HEK293 (cell line): ENCODE data around the gene THRSP.

Experiments
- CTCF ChIA-PET: fragments of 350-600 bp; formaldehyde crosslinking; extraction: SDS; loops from one replicate; lab custom pipeline; 2021; ENCODE audit warnings: antibody characterized with exemption; lab: Yijun Ruan, JAX
- POLR2A ChIA-PET: fragments of 300-600 bp; formaldehyde crosslinking; extraction: SDS; loops from one replicate; lab custom pipeline; 2020; ENCODE audit warnings: antibody characterized with exemption, inconsistent platforms; lab: Yijun Ruan, JAX
- H3K27ac ChIP-seq: fragments of 200-500 bp; sonication (Bioruptor generic); 2 replicates; pipeline ENCODE4 v1.5.1; 2014; ENCODE audit warnings: low read depth, low read length, control low read depth, inconsistent platforms; ENCODE audit errors: extremely low read depth
- H3K36me3 ChIP-seq, 2 experiments: fragments of 200-500 bp in 1 of 2; sonication (Bioruptor generic) in 1 of 2; 1 replicate in 1 of 2; 2 replicates in 1 of 2; pipeline ENCODE4 v1.5.1; 2014 to 2017; ENCODE audit warnings: inconsistent platforms in 2 of 2, low read length in 2 of 2; ENCODE audit not compliant: control insufficient read depth in 2 of 2, insufficient read depth in 1 of 2
- H3K4me1 ChIP-seq: fragments of 200-500 bp; sonication (Bioruptor generic); 2 replicates; pipeline ENCODE4 v1.5.1; 2014; ENCODE audit warnings: mild to moderate bottlenecking, low read length, inconsistent platforms; ENCODE audit not compliant: control insufficient read depth, insufficient read depth
- H3K4me3 ChIP-seq: 2 replicates; pipeline ENCODE4 v1.5.1; 2011; ENCODE audit warnings: low read depth, mild to moderate bottlenecking, control low read depth, low read length, moderate library complexity
- H3K9me3 ChIP-seq: fragments of 200-500 bp; sonication (Bioruptor generic); 2 replicates; pipeline ENCODE4 v1.5.1; 2014; ENCODE audit warnings: low read depth, low read length, inconsistent platforms; ENCODE audit not compliant: control insufficient read depth, insufficient read depth
- GFI1B ChIP-seq: fragments of 450-650 bp; formaldehyde crosslinking; IDR thresholded peaks from 2 replicates; pipeline ENCODE4 v1.5.1; 2016; ENCODE audit warnings: missing biosample characterization, missing genetic modification characterization
- GLIS1 ChIP-seq: fragments of 450-650 bp; formaldehyde crosslinking; IDR thresholded peaks from 2 replicates; pipeline ENCODE4 v1.5.1; 2016; ENCODE audit warnings: missing biosample characterization, missing genetic modification characterization
- HOXA7 ChIP-seq: sonication (generic); formaldehyde crosslinking; IDR thresholded peaks from 2 replicates; pipeline ENCODE4 v1.8.1; 2022; ENCODE audit warnings: missing genetic modification reagents, borderline replicate concordance
- KLF16 ChIP-seq: fragments of 450-650 bp; formaldehyde crosslinking; IDR thresholded peaks from 2 replicates; pipeline ENCODE4 v1.5.1; 2017; ENCODE audit warnings: missing biosample characterization, missing genetic modification characterization
- REPIN1 ChIP-seq: fragments of 450-650 bp; formaldehyde crosslinking; IDR thresholded peaks from 2 replicates; pipeline ENCODE4 v1.5.1; 2017; ENCODE audit warnings: missing biosample characterization, missing genetic modification characterization, low read depth
- SP7 ChIP-seq: fragments of 450-650 bp; formaldehyde crosslinking; IDR thresholded peaks from 2 replicates; pipeline ENCODE4 v1.5.1; 2016; ENCODE audit warnings: missing biosample characterization, missing genetic modification characterization
- TRIM28 ChIP-seq: IDR thresholded peaks from 2 replicates; pipeline ENCODE4 v1.6.1; 2011; ENCODE audit warnings: low read length, control low read depth, borderline replicate concordance
- ZBTB17 ChIP-seq: fragments of 450-650 bp; formaldehyde crosslinking; IDR thresholded peaks from 2 replicates; pipeline ENCODE4 v1.5.1; 2016; ENCODE audit warnings: missing biosample characterization, missing genetic modification characterization
- ZBTB48 ChIP-seq: fragments of 450-650 bp; formaldehyde crosslinking; IDR thresholded peaks from 2 replicates; pipeline ENCODE4 v1.5.1; 2016; ENCODE audit warnings: missing biosample characterization, missing genetic modification characterization
- ZFP41 ChIP-seq: fragments of 450-650 bp; formaldehyde crosslinking; IDR thresholded peaks from 2 replicates; pipeline ENCODE4 v1.5.1; 2016; ENCODE audit warnings: missing biosample characterization, missing genetic modification characterization, borderline replicate concordance
- ZNF155 ChIP-seq: fragments of 450-650 bp; formaldehyde crosslinking; IDR thresholded peaks from 2 replicates; pipeline ENCODE4 v1.5.1; 2016; ENCODE audit warnings: missing biosample characterization, missing genetic modification characterization
- ZNF157 ChIP-seq: fragments of 450-650 bp; formaldehyde crosslinking; IDR thresholded peaks from 2 replicates; pipeline ENCODE4 v1.5.1; 2016; ENCODE audit warnings: missing biosample characterization, missing genetic modification characterization
- ZNF248 ChIP-seq: fragments of 450-650 bp; formaldehyde crosslinking; IDR thresholded peaks from 2 replicates; pipeline ENCODE4 v1.5.1; 2017; ENCODE audit warnings: missing biosample characterization, missing genetic modification characterization
- ZNF350 ChIP-seq: fragments of 450-650 bp; formaldehyde crosslinking; IDR thresholded peaks from 2 replicates; pipeline ENCODE4 v1.5.0; 2017; ENCODE audit warnings: missing biosample characterization, mild to moderate bottlenecking, missing genetic modification characterization
- ZNF394 ChIP-seq: fragments of 450-650 bp; formaldehyde crosslinking; IDR thresholded peaks from 2 replicates; pipeline ENCODE4 v1.5.1; 2016; ENCODE audit warnings: missing biosample characterization, missing genetic modification characterization, mild to moderate bottlenecking, moderate library complexity, borderline replicate concordance
- ZNF398 ChIP-seq: fragments of 450-650 bp; formaldehyde crosslinking; IDR thresholded peaks from 2 replicates; pipeline ENCODE4 v1.5.1; 2017; ENCODE audit warnings: missing biosample characterization, missing genetic modification characterization
- ZNF404 ChIP-seq: fragments of 450-650 bp; formaldehyde crosslinking; IDR thresholded peaks from 2 replicates; pipeline ENCODE4 v1.5.1; 2017; ENCODE audit warnings: missing biosample characterization, missing genetic modification characterization
- ZNF449 ChIP-seq: fragments of 450-650 bp; formaldehyde crosslinking; IDR thresholded peaks from 2 replicates; pipeline ENCODE4 v1.5.1; 2017; ENCODE audit warnings: missing biosample characterization, mild to moderate bottlenecking, missing genetic modification characterization, moderate library complexity
- ZNF513 ChIP-seq: fragments of 450-650 bp; IDR thresholded peaks from 2 replicates; pipeline ENCODE4 v1.5.1; 2018; ENCODE audit warnings: missing biosample characterization, missing genetic modification characterization
- ZNF549 ChIP-seq: fragments of 450-650 bp; IDR thresholded peaks from 2 replicates; pipeline ENCODE4 v1.5.1; 2018; ENCODE audit warnings: missing biosample characterization, missing genetic modification characterization, mild to moderate bottlenecking, inconsistent platforms, moderate library complexity
- ZNF571 ChIP-seq: fragments of 450-650 bp; formaldehyde crosslinking; IDR thresholded peaks from 2 replicates; pipeline ENCODE4 v1.5.0; 2017; ENCODE audit warnings: missing biosample characterization, missing genetic modification characterization
- ZNF610 ChIP-seq: fragments of 450-650 bp; formaldehyde crosslinking; IDR thresholded peaks from 2 replicates; pipeline ENCODE4 v1.5.1; 2016; ENCODE audit warnings: missing biosample characterization, missing genetic modification characterization, borderline replicate concordance
- ZNF626 ChIP-seq: fragments of 450-650 bp; sonication (Bioruptor Pico); formaldehyde crosslinking; IDR thresholded peaks from 2 replicates; pipeline ENCODE4 v1.5.1; 2018; ENCODE audit warnings: missing biosample characterization, missing genetic modification characterization, inconsistent platforms
- ZNF658 ChIP-seq: fragments of 450-650 bp; formaldehyde crosslinking; IDR thresholded peaks from 2 replicates; pipeline ENCODE4; 2016; ENCODE audit warnings: missing biosample characterization, missing genetic modification characterization
- ZNF660 ChIP-seq: fragments of 450-650 bp; IDR thresholded peaks from 2 replicates; pipeline ENCODE4 v1.5.1; 2018; ENCODE audit warnings: missing biosample characterization, mild to moderate bottlenecking, missing genetic modification characterization
- ZNF747 ChIP-seq: fragments of 450-650 bp; formaldehyde crosslinking; IDR thresholded peaks from 2 replicates; pipeline ENCODE4 v1.5.1; 2016; ENCODE audit warnings: missing biosample characterization, missing genetic modification characterization
- ZSCAN18 ChIP-seq: fragments of 450-650 bp; formaldehyde crosslinking; IDR thresholded peaks from 2 replicates; pipeline ENCODE4 v1.5.1; 2016; ENCODE audit warnings: missing biosample characterization, missing genetic modification characterization
- ZSCAN23 ChIP-seq: fragments of 450-650 bp; formaldehyde crosslinking; IDR thresholded peaks from 2 replicates; pipeline ENCODE4 v1.5.1; 2016; ENCODE audit warnings: missing biosample characterization, missing genetic modification characterization

THRSP gene

GRCh38 chr11:78030429-78031325 is 33.0 kb upstream of the THRSP start:
- Histone ChIP-seq H3K36me3 (no peaks in the 10 kb centered on the region), H3K27ac (no peak overlapping the region), H3K9me3 (no peaks in the 10 kb centered on the region), H3K4me3 (no peak overlapping the region), H3K4me1 (no peaks in the 10 kb centered on the region)
- CTCF ChIA-PET: interaction anchor here (0.6 to 3.0 kb wide), 4 partner anchors 12 to 539 kb away, joined by 3 to 9 read pairs (median 5); no protein-coding TSS in a partner anchor
- POLR2A ChIA-PET: interaction anchor here (0.6 kb wide), 1 partner anchor 9 kb away, joined by 4 read pairs; no protein-coding TSS in a partner anchor
- TF ChIP-seq ZBTB48 (tag by site-specific recombination) (peak; percentile 22; the same call in 1 of the 2 replicates), ZNF513 (tag by site-specific recombination) (no peak), ZNF747 (no peak), ZBTB17 (0 out of 2 replicates have a peak, but pooled peaks have one; percentile 43), ZNF549 (no peak), ZNF394 (tag by site-specific recombination) (no peak), SP7 (tag by site-specific recombination) (no peak), ZNF398 (tag by site-specific recombination) (peak; percentile 95), ZNF248 (tag by site-specific recombination) (no peak), ZNF571 (no peak), ZNF626 (no peak), ZNF155 (tag by site-specific recombination) (no peak), ZNF610 (no peak), REPIN1 (tag by site-specific recombination) (no peak), GFI1B (no peak), KLF16 (tag by site-specific recombination) (no peak), ZNF449 (tag by site-specific recombination) (peak; percentile 81), ZSCAN18 (tag by site-specific recombination) (no peak), ZNF157 (tag by site-specific recombination) (no peak), ZNF404 (tag by site-specific recombination) (no peak), ZNF658 (no peak), HOXA7 (CRISPR knock-in tag) (no peak), ZNF660 (tag by site-specific recombination) (no peak), ZSCAN23 (tag by site-specific recombination) (no peak), TRIM28 (no peak), ZNF350 (no peak), ZFP41 (tag by site-specific recombination) (no peak), GLIS1 (no peak)
